ENCODE results near the gene FBXO48.

Gene FBXO48

DNA sequence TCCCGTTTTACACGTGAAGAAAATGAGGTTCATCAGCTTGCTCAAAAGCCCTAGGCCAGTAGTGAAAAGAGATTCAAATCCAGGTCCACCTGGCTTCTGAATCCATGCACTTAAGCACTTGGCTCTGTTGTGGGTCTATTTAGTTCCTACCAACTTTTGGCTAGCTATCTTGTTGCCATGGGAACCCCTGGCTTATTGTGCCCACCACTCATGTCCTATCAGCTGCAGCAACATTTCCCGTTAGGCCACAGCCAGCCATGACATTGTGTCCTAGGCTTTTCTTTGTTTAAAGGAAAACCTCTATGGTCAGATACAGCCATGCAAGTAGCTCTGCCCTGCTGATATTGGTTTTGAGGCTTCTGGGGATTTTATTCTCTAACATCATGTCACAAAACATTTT, 52.2 kb downstream of the FBXO48 start:
- no peak for DNase-seq (ENCODE audit: low read depth in 1 of 2, low spot score in 1 of 2)

DNA sequence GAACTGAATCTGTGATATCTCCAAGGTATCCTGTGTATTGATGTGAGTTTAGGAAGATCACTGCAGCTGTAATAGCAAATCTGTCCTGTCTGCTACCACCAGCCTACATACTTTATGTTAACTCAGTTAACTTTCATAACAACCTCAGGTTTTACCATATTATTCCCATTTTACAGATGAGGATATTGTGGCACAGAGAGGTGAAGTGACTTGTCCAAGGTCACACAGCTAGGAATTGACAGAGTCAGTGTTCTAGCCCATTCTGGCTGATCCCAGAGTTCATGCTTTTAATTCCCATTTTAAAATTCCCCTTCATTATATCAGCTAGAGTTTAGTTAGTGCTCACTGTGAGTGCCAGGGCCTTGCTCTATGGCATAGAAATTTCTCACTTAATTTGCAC, 52.6 kb downstream of the FBXO48 start:
- DNase-seq (ENCODE audit: low read depth in 1 of 2, low spot score in 1 of 2), result no peak

- no peak for DNase-seq (ENCODE audit: low read depth in 1 of 2, low spot score in 1 of 2)
Measured at GRCh38 chr2:68413466-68413865, 53.6 kb downstream of the FBXO48 start.

DNA sequence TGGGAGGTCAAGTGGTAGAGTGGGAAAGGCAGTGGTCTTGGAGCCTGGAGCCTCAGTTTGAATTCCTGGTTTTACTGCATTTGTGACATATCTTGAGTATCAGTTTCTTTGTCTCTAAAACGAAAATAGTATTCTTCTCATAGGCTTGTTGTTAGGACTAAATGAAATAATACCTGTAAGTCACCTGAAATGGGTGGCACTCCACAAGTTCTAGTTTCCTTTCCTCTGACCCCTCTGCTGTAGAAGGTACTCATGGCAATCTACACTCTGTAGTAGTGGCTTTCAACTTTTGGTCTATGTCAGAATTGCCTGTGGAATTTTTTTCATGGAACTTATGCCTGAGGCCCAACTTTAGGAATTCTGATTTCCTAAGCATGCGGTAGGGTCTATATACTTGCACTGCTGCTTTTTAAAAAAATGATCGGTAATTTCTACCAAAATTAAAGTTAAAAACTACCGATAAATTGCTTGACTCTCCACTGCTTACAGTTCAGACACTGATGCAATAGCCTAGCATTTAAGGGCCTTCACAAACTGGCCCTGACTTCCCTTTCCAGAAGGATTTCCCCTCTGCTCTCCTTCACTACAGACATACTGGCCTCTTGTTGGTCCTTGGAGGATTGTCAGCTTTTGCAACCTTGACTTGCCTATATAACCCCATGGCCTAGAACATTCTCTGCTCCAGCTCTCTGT, 54.8 kb downstream of the FBXO48 start:
- no peak for DNase-seq (ENCODE audit: low read depth in 1 of 2, low spot score in 1 of 2)

DNA sequence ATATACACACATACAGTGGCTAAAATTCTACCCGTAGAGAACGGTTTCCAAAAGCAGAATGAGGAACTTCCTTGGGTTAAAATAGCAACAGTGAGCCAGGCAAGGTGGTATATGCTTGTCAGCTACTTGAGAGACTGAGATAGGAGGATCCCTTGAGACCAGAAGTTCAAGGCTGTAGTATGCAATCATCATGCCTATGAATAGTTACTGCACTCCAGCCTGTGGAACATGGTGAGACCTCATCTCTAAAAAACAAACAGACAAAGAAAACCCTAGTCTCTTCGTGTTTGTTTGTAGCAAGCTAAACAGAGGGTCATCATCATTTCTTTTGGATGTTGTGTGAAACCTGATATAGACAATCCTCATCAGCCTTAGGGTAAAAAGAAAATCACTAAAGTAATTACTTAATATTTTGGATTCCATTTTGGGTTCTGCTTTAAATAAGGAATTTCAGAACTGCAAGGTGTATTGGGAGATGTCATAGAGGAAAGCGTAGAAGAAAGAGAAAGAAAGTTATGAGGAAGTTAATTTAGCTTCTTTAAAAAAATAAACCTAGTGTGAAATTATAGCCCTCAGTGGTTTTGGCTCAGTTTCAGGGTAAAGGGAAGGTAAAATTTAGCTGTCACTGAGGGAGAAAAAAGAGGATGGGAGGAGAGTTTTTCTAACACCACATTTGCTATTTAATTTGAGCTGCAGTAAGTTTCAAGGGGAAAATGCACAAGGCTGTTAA, 55.5 kb downstream of the FBXO48 start:
- DNase-seq (ENCODE audit: low read depth in 1 of 2, low spot score in 1 of 2), result no peak

All from activated CD4-positive, alpha-beta T cell treated with anti-CD3 and anti-CD28 coated beads, Interleukin-2, amount 50 U/mL, for 24 hours (primary cell).